Right forelimb (tissue), 1 donor: ENCODE results near the gene YIPF6.
"Not testable (repeated sequence)": the region's sequence is repeated elsewhere in the genome, so short reads cannot be mapped to it uniquely, and the experiment has no call there.

Source experiments
- DNase-seq: peaks from one replicate; pipeline ENCODE4 v3.0.0-alpha.2; 2018

YIPF6 gene, protein sequence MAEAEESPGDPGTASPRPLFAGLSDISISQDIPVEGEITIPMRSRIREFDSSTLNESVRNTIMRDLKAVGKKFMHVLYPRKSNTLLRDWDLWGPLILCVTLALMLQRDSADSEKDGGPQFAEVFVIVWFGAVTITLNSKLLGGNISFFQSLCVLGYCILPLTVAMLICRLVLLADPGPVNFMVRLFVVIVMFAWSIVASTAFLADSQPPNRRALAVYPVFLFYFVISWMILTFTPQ

DNA sequence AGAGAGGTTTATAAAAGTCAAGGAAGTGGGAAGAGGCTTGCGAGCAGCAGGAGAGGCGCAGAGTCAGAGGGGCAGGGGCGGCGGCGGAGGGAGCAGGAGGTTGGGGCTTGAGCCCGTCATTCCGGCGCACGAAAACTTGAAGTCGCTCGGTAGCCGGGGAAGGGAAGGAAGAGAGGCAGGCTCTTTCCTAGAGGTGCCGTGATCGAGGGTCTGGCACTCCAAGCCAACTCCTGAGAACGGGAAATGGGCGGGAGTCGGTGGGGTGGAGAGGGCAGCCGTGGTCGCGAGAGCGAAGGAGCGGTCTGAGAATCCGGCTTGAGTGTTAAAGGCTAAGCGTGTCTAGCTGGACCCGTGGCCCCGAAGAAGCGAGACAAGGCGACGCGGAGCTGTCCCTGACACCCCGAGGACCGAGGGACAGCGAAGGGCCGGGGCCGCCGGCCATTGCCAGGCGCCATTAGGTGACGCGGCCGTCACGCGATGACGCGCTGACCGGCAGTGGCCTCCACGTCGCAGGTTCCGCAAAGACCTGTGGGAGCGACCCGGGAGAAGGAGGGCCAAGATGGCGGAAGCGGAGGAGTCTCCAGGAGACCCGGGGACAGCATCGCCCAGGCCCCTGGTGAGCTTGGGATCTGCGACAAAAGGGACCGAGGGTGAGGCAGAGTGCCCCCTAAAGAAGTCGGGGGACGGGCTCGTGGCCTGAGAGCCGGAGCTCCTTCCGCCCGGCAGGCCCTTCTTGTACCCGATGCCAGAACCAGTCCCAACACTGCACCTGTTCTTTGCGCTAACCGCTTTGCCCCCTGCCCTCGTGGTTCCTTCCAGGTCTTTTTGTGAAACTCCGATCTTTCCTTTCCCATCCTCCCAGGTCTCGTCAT is at the start of gene YIPF6:
YIPF6 (plus strand) TSS at position 544 of the 872 bp plus-strand sequence; CDS start at position 560, 16 bp downstream.
- peak; percentile 83 for DNase-seq

DNA sequence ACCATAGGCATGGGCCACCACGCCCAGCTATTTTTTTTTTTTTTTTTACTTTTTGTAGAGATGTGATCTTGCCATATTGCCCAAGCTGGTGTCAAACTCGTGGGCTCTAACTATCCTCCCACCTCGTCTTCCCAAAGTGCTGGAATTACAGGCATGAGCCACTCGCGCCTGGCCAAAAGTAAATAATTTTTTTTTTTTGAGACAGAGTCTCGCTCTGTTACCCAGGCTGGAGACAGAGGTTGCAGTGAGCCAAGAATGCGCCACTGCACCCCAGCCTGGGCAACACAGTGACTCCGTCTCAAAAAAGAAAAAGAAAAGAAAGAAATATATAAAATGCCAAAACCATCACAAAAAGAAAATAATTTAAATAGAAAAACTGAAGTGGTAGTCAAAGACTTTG is 47.1 kb upstream of the YIPF6 start:
- no peak for DNase-seq

DNA sequence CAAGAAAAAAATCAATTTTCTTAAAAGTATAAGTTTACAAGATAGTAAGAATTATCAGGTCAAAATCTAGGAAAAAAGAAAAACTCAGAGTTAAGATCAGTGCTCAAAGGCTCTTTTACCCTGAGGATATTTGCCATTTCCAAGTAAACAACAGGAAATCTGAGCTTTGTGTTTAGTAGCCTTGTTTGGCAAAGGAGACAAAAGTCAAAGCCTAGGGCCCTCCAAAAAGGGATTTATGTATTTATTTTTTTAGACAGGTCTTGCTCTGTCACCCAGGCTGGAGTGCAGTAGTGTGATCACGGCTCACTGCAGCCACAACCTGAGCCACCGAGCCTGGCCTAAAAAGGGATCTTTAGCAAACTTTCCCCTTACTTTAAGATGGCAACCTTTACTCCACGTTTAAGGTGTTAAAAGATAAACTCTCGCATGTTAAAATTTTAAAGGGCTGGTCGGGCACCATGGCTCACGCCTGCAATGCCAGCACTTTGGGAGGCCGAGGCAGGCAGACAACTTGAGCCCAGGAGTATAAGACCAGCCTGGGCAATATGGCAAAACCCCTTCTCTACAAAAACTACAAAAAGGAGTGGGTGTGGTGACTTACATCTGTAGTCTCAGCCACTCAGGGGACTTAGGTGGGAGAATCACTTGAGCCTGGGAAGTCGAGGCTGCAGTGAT is 44.2 kb upstream of the YIPF6 start:
- DNase-seq, result no peak

DNA sequence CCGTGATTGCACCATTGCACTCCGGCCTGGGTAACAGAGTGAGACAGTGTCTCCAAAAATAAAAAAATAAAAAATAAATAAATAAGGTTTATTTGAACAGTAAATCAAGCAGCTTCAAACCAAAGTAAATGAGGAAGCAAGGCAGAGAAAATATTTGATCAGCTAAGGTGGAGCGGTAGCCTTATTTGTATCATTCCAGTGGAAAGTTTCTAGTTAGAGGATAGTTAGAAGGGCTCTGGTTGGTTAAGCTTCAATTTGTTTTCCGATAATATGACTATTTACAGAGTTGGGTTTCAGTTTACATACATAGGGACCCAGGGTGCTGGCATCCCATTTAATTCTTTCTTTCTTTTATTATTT is 43.7 kb upstream of the YIPF6 start:
- DNase-seq, result no peak

DNA sequence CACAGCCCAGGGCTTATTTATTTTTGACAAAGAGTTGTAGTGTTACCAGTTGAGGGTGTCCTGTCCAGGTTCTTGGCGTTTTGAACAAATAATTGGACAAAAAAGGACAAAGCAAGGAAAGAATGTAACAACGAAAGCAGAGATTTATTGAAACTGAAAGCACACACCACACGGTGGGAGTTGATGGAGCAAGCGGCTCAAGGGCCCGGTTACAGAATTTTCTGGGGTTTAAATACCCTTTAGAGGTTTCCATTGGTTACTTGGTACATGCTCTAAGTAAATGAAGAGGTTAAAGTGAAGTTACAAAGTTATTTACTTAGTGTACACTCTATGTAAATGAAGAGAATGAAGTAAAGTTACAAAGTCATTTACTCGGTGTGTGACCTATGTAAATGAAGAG is 37.8 kb upstream of the YIPF6 start:
- no peak for DNase-seq

DNA sequence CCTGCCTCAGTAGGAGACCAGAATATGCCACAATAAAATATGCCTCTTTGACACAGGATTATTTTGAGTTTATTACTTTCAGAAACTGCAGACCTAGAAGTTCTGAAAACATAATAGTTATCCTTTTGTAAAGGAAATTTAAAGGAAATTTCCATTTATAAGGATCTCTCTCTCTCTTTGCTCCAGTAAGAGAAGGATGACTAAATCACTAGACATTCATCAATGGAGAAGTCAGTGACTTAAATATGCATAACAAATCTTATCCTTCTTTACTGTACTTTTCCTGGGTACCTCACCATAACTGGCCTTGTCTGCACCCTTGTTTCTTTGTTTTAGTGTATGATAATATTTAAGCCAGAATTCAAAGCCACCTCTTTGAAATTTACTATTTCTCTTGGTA is 37.3 kb upstream of the YIPF6 start:
- no peak for DNase-seq

DNA sequence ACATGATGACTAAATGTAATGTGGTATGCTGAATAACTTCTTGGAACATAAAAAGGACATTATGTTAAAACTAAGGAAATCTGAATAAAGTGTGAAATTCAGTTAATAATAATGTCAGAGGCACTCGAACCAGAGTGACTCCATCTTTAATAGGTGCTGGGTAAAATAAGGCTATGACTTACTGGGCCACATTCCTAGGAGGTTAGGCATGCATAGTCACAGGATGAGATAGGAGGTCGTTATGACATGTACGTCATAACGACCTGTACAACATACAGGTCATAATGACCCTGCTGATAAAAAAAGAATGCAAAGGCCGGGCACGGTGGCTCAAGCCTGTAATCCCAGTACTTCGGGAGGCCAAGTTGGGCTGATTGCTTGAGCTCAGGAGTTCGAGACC is 36.7 kb upstream of the YIPF6 start:
- no peak for DNase-seq

DNA sequence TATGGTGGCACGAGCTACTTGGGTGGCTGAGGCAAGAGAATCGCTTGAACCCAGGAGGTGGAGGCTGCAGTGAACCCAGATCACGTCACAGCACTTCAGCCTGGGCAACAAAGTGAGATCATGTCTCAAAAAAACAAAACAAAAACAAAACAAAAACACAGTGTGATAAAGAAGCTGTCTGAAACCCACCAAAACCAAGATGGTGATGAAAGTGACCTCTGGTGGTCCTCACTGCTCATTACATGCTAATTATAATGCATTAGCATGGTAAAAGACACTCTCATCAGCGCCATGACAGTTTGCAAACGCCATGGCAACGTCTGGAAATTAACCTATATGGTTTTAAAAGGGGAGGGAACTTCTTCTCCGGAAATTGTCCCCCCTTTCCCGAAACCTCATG is 36.2 kb upstream of the YIPF6 start:
- no peak for DNase-seq

DNA sequence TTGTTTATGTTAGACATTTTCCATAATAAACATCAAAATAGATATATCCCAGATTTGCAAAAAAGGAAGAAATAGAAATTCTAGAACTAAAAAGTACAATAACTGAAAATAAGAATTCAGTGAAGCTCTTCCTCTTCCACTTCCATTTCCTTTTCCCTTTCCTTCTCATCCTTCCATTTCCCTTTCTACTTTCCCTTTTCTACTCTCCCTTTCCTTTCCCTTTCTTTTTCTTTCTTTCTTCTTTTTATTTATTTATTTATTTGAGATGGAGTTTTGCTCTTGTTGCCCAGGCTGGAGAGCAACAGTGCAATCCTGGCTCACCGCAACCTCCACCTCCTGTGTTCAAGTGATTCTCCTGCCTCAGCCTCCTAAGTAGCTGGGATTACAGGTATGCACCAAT is 35.0 kb upstream of the YIPF6 start:
- DNase-seq, result no peak

DNA sequence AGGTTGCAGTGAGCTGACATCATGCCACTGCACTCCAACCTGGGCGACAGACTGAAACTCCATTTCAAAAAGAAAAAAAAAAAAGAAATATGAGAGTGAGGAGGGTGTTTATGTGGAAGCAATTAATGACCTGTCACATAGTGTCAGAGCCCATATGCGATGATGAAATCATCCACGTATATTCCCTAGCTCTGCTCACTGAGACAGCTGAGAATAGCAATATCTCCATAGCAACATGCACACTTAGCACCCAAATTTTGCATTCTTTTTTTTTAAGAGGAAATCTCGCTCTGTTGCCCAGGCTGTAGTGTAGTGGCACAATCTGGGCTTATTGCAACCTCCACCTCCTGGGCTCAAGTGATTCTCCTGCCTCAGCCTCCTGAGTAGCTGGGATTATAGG is 34.1 kb upstream of the YIPF6 start:
- no peak for DNase-seq

DNA sequence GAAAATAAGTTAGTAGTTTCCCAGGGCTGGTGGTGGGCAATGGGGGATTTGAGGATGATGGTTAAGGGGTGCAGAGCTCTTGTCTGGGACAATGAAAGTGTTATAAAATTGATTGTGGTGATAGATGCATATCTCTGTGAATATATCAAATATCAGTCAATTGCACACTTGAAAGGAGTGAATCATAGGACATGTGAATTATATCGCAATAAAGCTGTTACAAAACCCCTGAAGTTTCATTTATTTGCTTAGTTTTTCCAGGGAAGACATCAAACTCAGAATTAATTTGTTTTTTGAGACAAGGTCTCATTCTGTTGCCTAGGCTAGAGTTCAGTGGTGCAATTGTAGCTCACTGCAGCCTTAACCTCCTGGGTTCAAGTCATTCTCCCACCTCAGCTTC is 17.9 kb upstream of the YIPF6 start:
- DNase-seq, result no peak

DNA sequence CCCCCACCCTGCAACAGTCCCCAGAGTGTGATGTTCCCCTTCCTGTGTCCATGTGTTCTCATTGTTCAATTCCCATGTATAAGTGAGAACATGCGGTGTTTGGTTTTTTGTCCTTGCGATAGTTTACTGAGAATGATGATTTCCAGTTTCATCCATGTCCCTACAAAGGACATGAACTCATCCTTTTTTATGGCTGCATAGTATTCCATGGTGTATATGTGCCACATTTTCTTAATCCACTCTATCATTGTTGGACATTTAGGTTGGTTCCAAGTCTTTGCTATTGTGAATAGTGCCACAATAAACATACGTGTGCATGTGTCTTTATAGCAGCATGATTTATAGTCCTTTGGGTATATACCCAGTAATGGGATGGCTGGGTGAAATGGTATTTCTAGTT is 12.7 kb upstream of the YIPF6 start:
- not testable (repeated sequence) for DNase-seq

DNA sequence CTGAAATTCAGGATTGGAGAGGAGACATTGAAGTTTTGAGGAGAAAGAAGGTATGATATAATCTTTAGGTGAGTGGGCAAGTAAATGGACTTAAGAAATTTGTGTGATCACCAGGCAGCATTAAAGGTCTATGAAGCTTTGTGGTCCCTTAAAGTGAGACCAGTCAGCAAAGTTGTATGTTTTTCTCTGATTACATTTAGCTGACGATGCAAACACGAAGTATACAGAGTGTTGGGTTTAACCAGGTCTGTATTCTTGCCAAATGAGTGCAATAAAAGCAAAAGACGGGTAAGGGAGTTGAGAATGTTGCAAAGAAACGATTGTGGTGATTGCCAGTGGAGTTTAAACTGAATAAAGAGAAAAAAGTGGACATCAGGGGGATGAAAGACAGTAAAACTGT is 11.6 kb upstream of the YIPF6 start:
- DNase-seq, result no peak

DNA sequence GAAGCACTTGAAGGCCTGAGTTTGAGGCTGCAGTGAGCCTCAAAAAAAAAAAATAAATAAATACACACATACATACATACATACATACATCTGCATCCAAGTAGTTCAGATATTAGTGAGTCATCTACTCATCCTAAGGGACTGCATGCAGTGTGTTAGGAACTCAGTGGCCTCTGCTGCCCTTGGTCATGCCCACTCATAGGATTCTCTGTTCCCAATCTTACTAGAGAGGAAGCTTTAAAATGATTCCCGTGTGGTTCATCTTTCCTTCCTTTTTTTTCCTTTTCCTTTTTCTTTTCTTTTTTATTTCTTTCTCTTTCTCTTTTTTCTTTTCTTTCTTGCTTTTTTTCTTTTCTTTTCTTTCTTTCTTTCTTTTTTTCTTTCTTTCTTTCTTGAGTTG is 10.9 kb upstream of the YIPF6 start:
- DNase-seq, result no peak

DNA sequence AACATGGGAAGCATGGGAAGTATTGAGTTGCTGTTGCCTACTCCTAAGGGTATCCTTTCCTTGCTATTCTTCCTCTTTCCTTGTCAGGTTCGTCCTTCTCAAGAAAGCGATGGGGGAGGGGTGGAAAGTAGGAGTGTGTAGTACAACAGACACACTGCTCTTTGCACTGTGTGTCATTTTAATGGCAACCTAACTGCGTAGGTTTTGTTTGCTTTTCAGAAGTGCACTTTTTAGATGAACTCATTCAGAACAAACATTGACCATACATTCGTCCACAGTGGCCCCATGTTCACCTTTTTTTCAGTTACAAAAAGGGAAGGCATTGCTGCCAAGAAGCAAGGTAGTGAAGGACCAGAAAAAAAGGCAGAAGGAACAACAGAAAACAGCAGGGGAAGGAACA is 10.2 kb upstream of the YIPF6 start:
- no peak for DNase-seq

DNA sequence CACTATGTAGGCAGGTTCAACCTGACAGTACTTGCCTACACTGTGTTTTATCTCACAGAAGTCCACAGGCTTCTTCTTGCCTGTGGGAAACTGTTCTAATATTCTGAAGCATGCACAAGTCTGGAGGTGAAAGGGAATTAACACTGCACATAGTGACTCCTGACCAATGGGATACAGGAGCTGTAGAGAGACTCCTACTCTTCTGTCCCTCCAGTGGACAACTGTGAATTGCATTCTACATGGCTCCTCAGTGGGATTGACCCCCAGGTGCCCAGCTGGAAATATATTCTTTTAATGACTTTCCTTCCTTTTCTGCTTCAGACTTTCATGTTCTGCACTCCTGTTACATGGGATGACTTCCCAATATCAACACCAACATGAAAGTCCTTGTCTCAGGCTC is 8.2 kb upstream of the YIPF6 start:
- DNase-seq, result no peak

DNA sequence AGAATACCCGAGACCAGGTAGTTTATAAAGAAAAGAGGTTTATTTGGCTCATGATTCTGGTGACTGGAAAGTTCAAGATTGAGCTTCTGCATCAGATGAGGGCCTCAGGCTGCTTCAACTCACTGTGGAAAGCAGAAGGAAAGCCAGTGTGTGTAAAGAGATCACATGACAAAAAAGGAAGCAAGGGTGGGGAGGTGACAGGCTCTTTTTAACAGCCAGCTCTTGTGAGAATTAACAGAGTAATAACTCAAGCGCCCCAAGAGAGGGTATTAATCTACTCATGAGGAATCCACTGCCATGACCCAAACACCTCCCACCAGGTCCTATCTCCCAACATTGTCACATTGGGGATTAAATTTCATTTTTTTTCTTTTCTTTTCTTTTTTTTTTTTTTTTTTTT is 6.3 kb upstream of the YIPF6 start:
- no peak for DNase-seq

DNA sequence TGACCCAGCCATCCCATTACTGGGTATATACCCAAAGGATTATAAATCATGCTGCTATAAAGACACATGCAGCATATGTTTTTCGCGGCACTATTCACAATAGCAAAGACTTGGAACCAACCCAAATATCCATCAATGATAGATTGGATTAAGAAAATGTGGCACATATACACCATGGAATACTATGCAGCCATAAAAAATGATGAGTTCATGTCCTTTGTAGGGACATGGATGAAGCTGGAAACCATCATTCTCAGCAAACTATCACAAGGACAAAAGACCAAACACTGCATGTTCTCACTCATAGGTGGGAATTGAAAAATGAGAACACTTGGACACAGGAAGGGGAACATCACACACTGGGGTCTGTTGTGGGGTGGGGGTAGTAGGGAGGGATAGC is 5.1 kb upstream of the YIPF6 start:
- not testable (repeated sequence) for DNase-seq

DNA sequence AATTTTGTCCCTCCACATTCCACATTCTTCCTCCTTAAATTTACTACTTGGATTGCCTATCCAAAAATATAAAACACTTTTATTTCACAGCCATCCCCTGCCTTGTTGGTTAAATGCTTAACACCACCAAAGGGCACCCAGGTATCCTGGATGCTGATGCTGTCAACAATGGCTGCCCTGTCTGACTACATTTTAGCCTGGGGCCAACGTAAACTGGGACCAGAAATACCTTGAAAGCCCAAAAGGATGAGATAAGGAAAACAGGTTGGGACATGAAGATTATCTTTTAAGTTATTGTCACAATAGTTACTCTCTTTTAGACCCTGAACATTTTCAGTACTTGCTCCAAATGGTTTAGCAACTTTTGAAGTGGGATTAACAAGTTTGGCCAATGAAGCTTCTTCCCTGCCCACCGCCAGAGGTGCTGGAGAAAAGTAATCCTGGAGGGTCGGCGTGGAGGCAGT is 775 bp upstream of the YIPF6 start:
- no peak for DNase-seq

DNA sequence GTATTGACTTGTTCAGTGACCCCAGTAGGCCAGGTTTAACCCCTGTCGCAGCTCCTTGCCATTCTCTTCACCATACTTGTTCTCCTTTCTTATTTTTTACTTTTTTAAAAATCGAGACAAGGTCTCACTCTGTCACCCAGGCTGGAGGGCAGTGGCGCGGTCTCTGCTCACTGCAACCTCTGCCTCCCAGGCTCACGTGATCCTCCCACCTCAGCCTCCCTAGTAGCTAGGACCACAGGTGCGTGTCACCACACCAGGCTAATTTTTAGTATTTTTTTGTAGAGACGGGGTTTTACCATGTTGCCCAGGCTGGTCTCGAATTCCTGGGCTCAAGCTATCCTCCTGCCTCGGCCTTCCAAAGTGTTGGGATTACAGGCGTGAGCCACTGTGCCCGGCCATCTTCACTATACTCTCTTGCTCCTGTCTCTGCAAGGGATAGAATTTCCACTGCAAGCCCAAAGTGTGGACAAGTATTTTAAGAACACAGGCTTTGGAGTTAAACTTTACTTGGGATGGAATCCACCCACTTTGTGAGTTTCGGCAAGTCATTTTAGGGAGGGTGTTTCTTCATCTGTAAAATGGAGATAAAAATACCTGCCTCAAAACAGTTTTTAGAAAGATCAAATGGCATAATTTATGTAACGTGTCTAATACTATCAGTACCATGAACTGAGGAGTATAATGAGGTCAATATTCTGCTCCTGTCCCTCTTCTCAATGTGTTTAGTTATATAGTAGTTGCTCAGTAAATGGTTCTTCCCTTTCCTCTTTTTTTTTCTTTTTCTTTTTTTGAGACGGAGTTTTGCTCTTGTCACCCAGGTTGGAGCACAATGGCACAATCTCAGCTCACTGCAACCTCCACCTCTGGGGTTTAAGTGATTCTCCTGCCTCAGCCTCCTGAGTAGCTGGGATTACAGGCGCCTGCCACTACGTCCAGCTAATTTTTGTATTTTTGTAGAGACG is 973 bp downstream of the YIPF6 start:
- no peak for DNase-seq

DNA sequence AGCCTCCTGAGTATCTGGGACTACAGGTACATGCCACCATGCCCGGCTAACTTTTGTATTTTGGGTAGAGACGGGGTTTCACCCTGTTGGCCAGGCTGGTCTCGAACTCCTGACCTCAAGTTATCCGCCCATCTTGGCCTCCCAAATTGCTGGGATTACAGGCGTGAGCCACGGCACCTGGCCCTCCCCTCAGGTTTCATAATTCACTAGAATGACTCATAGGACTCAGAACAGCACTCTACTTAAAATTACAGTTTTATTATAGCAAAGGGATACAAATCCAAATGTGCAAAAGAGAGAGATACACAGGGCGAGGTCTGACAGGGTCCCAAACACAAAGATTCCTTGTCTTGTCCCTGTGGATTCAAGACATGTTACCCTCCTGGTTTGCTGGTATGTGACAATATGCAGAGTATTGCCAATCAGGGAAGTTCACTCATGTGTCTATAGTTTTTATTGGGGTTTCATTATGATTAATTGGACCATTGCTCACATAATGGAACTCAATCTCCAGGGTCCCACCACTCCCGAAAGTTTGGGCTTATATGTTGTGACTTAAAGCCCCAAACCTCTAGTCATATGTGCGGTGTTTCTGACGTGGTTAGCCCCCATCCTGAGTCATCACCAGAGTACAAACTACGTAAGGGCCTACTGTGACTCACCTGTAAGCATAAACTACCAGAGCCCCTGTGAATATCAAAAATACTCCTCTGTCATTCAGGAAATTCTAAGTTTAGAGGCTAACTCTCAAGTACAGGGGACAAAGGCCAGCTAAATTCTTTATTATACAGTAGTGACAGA is 5.2 kb downstream of the YIPF6 start:
- DNase-seq, result no peak

DNA sequence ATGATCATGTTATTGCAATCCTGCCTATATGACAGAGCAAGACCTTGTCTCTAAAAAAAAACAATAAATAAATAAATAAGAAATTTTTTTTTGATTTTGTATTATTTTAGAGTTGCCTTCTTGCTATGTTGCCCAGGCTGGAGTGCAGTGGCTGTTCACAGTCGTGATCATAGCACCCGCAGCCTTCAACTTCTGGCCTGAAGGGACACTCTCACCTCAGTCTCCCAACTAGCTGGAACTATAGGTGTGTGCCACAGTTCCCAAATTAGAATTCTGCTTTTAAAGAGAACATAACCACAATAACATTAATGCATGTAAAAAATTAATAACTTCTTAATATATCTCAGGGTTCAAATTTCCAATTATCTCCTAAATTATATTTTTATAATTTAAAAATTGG is 7.8 kb downstream of the YIPF6 start:
- no peak for DNase-seq
